ENCODE measurements around the gene CAPN12.
"Not testable (repeated sequence)": the region's sequence is repeated elsewhere in the genome, so short reads cannot be mapped to it uniquely, and the experiment has no call there.

The CAPN12 gene

DNA sequence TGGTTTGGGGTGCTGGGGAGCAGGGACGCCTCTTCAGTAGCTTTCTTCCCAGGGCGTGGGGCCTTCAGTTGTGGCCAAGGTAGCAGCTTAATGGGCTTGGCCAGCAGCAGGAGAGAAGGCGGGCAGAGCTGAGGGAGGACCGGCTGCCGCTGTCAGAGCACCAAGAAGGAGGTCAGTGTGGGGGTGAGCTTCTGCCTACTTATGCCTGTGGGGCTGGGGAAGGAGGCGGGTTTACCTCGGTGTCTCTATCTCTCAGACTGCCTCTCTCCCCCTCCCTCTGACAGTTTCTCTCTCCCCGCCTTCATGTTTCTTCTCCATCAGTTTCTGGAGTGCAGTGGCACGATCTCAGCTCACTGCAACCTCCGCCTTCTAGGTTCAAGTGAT, at the start of gene CAPN12:
Gene CAPN12 (minus strand): TSS at position 177 of the 384 bp plus-strand sequence. CDS start 309 bp downstream, outside the sequence.
- DNase-seq (ENCODE audit: low read depth), result no peak

- DNase-seq (ENCODE audit: low read depth), result no peak
Observed at GRCh38 chr19:38793671-38794070, 49.4 kb upstream of the CAPN12 start.

DNA sequence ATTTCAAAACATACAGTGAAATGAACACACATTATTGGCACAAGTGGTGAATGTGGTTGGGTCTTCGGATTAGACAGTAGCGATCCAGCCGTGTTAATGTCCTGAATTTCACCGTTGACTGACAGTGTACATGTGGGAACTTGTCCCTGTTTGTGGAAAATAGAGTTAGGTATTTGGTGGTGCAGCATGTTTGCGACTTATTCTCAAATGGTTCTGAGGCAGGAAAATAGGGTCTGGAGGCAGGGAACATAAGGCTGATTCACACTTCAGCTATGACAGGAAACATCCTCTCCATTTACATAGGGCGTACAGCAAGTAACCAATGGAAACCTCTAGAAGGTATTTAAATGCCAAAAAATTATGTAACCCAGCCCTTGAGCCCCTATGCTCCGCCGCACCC, 48.9 kb upstream of the CAPN12 start:
- peak; percentile 63 for DNase-seq (ENCODE audit: low read depth)

DNA sequence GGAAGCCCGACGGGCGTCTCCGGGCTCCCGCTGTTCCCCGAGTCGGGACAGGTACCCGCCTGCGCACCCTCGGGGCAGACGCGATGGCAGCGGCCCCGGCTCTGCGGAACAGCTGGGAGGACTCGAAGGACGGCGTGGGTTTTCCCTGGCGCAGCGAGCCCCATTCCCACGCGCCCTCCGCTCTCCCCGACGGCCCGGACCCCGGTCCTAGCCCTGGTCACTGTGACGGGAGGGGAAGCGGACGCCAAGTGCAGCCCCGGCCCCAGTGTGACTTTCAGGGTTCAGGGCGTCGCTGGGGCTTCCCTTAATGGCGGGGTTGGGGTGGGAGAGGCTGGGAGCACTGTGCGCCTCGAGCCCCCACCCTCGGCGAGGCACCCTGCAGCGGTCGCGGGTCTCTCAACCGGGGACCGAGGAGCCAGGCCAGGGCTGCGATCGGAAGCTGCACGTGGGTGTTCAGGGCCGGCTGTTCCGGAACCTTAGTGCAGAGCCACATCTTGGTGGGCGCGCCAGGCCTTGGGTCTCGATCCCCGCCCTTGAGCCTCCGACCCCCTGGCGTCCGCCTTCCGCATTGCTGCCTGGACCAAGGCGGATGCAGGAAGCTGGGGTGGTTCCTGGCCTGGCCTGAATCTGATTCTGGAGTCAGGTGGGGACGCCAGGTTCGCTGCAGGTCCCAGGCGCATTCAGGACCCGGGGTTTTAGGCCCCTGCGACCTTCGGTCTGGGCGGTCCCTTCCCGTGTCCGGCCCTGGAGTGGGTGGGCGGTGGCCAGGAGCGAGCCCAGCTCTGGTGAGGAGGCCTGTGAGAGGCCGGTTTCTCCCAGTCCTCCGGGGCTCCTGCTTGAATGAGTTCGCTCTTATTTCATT, 48.2 kb upstream of the CAPN12 start:
- no peak for DNase-seq (ENCODE audit: low read depth)

- DNase-seq (ENCODE audit: low read depth), result not testable (repeated sequence)
Observed at GRCh38 chr19:38791451-38792064, 47.3 kb upstream of the CAPN12 start.

DNA sequence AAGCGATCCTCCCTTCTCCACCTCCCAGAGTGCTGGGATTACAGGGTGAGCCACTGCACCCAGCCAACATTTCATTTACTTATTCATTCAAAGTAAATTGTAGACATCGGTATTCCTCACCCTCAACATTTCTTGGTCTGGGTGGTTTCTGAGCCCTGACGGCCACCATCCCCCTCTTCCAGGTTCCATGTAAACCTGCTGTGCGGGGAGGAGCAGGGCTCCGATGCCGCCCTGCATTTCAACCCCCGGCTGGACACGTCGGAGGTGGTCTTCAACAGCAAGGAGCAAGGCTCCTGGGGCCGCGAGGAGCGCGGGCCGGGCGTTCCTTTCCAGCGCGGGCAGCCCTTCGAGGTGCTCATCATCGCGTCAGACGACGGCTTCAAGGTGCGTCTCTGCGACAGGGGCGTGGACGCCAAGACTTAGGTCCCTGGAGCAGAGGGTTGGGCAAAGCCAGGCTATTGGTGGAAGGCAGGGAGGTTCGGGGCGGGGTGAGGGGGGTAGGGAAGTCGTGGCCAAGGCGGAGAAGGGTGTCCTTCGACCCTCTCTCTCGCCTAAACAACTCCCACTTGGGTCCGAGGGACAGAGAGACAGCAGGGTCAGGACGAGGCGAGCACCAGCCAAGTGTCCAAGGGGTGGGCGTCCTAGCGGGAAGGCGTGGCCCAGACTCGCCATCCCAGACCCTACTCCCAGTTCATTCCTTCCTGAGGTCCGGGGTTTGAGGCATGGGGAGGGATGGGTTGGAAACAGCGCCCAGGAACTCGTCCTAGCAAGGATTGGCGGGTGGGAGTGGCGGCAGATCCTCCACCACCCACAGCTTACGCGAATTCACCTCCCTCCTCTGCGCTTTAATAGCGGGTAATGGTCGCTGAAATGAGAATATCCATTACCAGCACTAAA, 46.5 kb upstream of the CAPN12 start:
- not testable (repeated sequence) for DNase-seq (ENCODE audit: low read depth)

DNA sequence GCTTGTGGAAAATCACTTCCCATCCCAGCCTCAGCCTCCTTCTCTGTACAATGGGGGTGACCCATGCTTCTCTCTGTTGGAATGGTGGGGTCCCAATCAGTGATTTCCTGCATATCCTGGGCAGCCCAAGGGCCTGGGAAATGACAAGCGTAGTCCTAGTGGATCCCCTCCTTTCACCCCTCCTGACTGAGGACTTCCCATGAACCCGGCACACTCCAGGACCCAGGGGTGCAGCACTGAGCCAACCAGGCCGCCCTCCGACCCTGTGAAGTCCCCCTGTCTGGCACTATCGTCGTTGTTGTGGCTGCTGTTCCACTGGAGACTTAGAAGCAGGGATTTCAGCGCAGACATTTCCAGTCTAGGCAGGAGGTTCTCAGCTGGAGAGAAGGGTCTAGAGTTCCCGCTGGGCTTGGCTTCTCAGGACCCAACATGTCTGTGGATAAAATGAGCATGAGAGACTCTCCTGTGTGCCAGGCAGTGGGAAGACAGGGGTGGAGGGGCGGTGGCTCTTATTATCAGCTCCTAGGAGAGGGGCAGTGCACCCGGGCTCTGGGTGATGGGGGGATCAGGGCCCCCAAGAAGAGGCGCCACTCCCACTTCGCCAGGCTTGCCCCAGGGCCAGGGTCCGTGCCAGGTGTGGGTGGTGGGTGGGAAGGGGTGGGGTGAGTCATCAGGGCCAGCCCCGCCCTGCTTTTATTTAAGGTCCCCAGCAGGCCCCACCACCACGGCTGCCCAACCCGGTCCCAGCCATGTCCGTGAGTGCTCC, 44.4 kb upstream of the CAPN12 start, which contains the start of gene LGALS7B:
Gene LGALS7B (plus strand): TSS at position 723 of the 766 bp plus-strand sequence. CDS start 27 bp downstream, at position 750.
- no peak for DNase-seq (ENCODE audit: low read depth)

- no peak for DNase-seq (ENCODE audit: low read depth)
Observed at GRCh38 chr19:38786572-38787265, 42.4 kb upstream of the CAPN12 start.

- not testable (repeated sequence) for DNase-seq (ENCODE audit: low read depth)
Observed at GRCh38 chr19:38786061-38786460, 41.8 kb upstream of the CAPN12 start.

DNA sequence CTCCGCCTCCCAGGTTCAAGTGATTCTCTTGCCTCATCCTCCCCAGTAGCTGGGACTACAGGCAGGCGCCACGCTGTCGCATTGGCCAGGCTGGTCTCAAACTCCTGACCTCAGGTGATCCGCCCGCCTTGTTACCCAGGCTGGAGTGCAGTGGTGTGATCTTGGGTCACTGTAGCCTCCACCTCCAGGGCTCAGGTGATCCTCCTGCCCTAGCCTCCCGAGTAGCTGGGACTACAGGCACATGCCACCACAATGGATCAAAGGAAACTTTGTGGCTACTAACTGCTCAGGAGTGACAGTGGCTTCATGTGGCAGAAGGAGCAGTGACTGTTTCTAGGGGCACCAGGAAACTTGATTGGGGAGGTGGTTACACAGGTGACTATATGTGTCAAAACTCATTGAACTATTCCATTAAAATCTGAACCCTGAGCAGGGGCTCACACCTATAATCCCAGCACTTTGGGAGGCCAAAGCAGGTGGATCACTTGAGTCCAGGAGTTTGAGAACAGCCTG, 41.0 kb upstream of the CAPN12 start:
- no peak for DNase-seq (ENCODE audit: low read depth)

DNA sequence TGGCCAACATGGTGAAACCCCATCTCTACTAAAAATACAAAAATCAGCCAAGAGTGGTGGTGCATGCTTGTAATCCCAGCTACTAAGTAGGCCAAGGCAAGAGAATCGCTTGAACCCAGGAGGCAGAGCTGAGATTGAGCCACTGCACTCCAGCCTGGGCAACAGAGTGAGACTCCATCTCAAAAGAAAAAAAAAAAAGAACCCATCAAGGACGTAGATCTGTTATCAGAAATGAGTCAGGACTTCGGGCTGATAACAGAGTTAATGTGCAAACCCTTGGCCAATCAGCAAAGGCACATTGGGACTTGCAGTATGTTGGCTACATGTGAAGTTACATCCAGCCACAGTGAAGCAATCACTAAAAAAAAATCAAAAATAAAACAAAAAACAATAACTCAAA, 40.0 kb upstream of the CAPN12 start:
- DNase-seq (ENCODE audit: low read depth), result peak; percentile 75

- not testable (repeated sequence) for DNase-seq (ENCODE audit: low read depth)
Observed at GRCh38 chr19:38782212-38782611, 37.9 kb upstream of the CAPN12 start.

- no peak for DNase-seq (ENCODE audit: low read depth)
Observed at GRCh38 chr19:38781058-38781457, 36.8 kb upstream of the CAPN12 start.

- DNase-seq (ENCODE audit: low read depth), result no peak
Observed at GRCh38 chr19:38780443-38780842, 36.2 kb upstream of the CAPN12 start.

DNA sequence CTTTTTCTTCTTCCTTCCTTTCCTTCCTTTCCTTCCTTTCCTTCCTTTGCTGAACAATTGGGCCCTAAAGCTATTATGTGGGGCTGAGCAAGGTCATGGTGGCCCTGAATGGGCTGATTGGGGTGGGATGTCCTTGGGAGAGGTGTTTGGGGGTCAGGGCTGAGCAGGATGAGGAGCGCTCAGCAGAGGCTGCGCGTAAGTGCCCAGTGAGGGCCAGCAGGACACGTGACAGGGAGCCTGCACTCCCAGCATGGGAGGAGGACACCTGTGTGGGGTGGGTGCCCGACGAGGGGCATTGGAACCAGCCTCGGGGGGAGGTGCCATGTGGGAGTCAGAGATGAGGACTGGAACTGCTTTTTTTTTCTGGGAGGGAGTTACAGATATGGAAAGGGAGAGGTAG, 34.5 kb upstream of the CAPN12 start:
- no peak for DNase-seq (ENCODE audit: low read depth)

- no peak for DNase-seq (ENCODE audit: low read depth)
Observed at GRCh38 chr19:38774181-38774950, 30.1 kb upstream of the CAPN12 start.

- no peak for DNase-seq (ENCODE audit: low read depth)
Observed at GRCh38 chr19:38773469-38774177, 29.3 kb upstream of the CAPN12 start, which contains the start of gene LGALS7. TSS of gene LGALS7 (minus strand) at chr19:38773517. CDS start at chr19:38773492, 25 bp downstream.

GRCh38 chr19:38771569-38771968, 27.3 kb upstream of the CAPN12 start:
- not testable (repeated sequence) for DNase-seq (ENCODE audit: low read depth)

DNA sequence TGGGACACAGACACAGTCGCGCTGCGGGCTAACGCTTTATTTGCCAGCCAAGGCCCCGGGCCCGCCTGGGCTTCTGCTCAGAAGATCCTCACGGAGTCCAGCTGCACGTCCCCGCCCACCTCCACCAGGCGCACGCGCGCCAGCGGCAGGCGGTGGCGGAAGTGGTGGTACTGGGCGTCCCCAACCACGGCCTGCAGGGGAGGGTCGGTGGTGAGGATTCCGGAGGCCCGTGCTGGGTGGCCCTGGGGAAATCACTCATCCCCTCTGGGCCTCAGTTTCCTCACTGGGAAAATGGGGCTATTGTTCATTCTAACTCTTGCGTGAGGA, 26.6 kb upstream of the CAPN12 start:
- DNase-seq (ENCODE audit: low read depth), result not testable (repeated sequence)

All from iris pigment epithelial cell (primary cell).